Subcutaneous adipose tissue (tissue), 4 donors: ENCODE measurements around the gene GRIA1. TPM values are rescaled to one million over a fixed set of nuclear protein-coding genes. Genes with fewer than 3 reads are reported as not detected.

Experiments
- CTCF ChIP-seq: fragments of 450-650 bp; IDR thresholded peaks from one replicate; pipeline ENCODE4 v1.5.1; 2016; ENCODE audit warnings: low read depth, mild to moderate bottlenecking, control low read depth, antibody characterized with exemption, moderate library complexity
- total RNA-seq, 4 donors: library from RNA; depleted of rRNA; stranded (reverse); fragments of >200 nt; gene quantifications; one replicate each; pipeline ENCODE4 v1.1.0, GENCODE V29; 2016

GRIA1 gene
- total RNA-seq, 4 donors from 2014 or later = 0.44 to 2.4 (median 2.0) TPM; not detected in 1

- TF ChIP-seq CTCF = no peak
Observed at GRCh38 chr5:153584126-153584959, 93.9 kb downstream of the GRIA1 start.

- TF ChIP-seq CTCF = no peak
Observed at GRCh38 chr5:153584960-153585359, 94.5 kb downstream of the GRIA1 start.

GRCh38 chr5:153585622-153586277 lies 95.3 kb downstream of the GRIA1 start:
- TF ChIP-seq CTCF = no peak

- TF ChIP-seq CTCF = no peak
Observed at GRCh38 chr5:153592081-153592480, 101.6 kb downstream of the GRIA1 start.

- TF ChIP-seq CTCF = no peak
Observed at GRCh38 chr5:153594785-153595184, 104.3 kb downstream of the GRIA1 start.

- no peak for TF ChIP-seq CTCF
Observed at GRCh38 chr5:153598099-153598498, 107.6 kb downstream of the GRIA1 start.

- TF ChIP-seq CTCF = no peak
Observed at GRCh38 chr5:153601377-153601776, 110.9 kb downstream of the GRIA1 start.
